ENCODE results near the gene CDC16.
"Not testable (repeated sequence)": the region's sequence is repeated elsewhere in the genome, so short reads cannot be mapped to it uniquely, and the experiment has no call there.

Gene CDC16

DNA sequence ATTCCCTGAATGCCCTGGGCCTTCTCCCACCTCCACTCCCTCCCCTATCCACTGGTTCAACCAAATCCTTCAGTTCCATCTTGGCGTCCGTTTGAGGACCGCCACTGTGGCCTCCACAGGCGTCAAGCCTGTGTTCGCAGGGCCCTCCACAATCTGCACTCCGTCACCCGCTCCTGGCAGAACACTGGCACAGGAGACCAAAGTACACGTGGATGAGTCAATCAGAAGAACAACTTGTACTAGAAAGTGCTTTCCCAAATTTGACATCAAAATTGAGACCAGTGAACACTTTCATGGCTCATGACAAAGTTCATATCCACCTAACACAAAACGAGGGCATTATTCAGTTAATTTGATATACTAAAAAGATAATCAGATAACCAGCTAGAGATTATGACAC lies 6.5 kb upstream of the CDC16 start:
- no peak for DNase-seq

GRCh38 chr13:114229506-114229905 lies 5.2 kb upstream of the CDC16 start:
- no peak for DNase-seq

DNA sequence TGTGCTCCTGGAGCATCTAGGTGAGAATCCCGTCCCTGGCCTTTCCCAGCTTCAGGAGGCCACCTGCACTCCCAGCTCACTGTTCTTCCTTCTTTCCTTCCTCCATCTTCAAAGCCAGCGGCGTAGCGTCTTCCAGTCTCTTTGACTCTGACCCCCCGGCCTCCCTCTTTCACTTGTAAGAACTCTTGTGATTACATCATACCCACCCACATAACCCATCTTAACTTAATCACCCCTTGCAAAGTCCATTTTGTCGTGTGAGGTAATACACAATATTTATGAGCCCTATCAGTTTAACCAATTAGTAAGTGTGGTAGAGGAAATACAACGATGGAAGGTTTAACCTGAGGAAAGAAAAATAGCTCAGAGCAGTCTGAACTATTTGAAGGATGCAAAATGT lies 4.6 kb upstream of the CDC16 start:
- DNase-seq, result no peak

- no peak for DNase-seq
These were observed 4.1 kb upstream of the CDC16 start for GRCh38 chr13:114230575-114230974.

- no peak for DNase-seq
These were observed 2.8 kb upstream of the CDC16 start for GRCh38 chr13:114231886-114232285.

- no peak for DNase-seq
These were observed 442 bp upstream of the CDC16 start for GRCh38 chr13:114234266-114234644.

GRCh38 chr13:114235697-114236096 lies 1.0 kb downstream of the CDC16 start:
- no peak for DNase-seq

GRCh38 chr13:114236227-114236626 lies 1.5 kb downstream of the CDC16 start:
- DNase-seq, result no peak

GRCh38 chr13:114237415-114238112 lies 2.9 kb downstream of the CDC16 start:
- no peak for DNase-seq

GRCh38 chr13:114241918-114242317 lies 7.2 kb downstream of the CDC16 start:
- DNase-seq, result no peak

- no peak for DNase-seq
These were observed 9.3 kb downstream of the CDC16 start for GRCh38 chr13:114243971-114244370.

DNA sequence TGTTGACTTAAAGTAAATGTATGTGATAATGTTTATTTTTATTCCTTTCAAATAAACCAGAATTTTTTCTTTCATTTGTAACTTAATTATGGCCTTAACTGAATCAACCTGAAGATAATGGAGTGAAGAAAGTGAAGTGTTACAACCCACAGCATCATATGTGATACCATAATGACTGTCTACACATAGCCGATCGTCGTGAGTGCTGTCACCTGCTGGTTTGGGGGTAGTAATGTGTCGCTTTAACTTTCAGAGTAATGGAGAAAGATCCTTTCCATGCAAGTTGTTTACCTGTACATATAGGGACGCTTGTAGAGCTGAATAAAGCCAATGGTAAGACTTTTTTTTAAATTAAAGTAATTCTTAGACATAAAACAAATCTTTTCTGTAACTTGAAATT lies 9.9 kb downstream of the CDC16 start:
- no peak for DNase-seq

GRCh38 chr13:114248011-114248410 lies 13.3 kb downstream of the CDC16 start:
- DNase-seq, result no peak

DNA sequence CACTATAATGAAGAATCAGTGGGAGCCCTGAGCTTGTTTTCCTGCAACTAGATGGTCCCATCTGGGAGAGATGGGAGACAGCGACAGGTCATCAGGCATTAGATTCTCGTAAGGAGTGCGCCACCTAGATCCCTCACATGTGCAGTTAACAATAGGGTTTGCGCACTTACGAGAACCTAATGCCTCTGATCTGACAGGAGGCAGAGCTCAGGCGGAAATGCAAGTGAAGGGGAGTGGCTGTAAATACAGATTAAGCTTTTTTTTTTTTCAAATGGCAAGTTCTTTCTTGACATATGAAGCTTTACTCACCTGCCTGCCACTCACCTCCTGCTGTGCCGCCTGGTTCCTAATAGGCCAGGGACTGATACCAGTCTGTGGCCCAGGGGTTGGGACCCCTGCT lies 14.4 kb downstream of the CDC16 start:
- no peak for DNase-seq

GRCh38 chr13:114251639-114252440 lies 17.1 kb downstream of the CDC16 start:
- not testable (repeated sequence) for DNase-seq

- no peak for DNase-seq
These were observed 21.9 kb downstream of the CDC16 start for GRCh38 chr13:114256547-114256946.

DNA sequence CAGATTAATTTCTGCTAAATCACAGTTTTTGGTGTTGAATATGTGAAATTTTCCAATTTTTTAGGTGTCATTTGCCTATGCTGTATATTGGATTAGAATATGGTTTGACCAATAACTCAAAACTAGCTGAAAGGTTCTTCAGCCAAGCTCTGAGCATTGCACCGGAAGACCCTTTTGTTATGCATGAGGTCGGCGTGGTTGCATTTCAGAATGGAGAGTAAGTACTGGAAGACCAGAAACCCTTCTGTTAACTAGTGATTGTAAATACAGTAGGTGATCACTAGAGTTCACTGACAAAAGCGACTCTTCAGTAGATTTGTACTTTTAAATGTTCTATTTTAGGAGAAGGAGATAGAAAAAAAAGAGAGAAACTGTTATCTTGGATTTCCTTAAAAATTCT lies 22.3 kb downstream of the CDC16 start:
- no peak for DNase-seq

DNA sequence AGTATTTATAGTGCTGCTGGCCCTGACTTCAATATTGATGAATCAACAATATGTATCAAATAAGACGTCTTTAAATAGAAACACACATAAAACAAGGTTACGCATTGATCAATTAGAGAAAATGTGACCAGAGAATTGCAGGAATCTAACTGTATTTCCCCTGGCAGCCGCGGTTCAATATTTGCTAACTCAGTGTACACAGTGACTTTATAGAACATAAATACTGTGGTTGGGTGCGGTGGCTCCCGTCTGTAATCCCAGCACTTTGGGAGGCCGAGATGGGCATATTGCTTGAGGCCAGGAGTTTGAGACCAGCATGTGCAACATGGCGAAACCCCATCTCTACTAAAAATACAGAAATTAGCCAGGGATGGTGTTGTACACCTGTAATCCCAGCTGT lies 23.9 kb downstream of the CDC16 start:
- no peak for DNase-seq

GRCh38 chr13:114259374-114259773 lies 24.7 kb downstream of the CDC16 start:
- DNase-seq, result no peak

DNA sequence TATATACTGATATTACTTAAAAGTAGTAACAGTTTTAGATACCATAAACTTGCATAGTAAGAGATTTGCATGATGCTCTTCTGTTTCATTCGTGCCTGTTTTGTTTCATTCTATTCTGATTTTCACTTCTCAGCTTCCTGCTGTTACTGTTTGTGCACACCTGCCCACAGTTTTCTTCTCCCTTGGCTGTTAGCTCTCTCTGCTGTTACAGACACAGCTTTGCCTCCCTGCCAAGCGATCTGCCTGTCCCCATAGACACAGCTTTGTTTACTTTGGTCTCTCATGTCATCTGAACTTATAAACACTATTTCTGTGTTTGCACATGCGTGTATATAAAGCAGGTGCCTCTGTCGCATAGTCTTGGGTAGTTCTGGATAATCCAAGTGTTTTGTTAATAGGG lies 25.3 kb downstream of the CDC16 start:
- no peak for DNase-seq

DNA sequence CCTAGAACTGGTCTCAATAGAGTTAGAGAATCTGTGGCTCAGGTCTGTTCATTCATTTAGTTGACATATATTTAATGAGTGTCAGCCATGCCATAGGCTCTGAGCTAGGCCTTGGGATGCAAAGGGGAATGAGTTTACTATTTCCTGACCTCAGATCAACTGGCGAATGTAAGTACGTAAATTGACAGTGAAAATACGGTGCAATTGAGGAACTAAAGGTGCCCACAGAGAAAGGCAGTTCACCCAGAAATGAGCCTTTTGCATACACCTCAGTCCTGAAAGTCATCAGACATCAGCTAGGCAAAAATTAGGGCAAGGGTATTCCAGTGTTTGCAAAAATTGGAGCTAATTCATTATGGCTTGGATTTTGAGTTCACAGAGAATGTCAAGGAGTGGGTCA lies 26.1 kb downstream of the CDC16 start:
- no peak for DNase-seq

DNA sequence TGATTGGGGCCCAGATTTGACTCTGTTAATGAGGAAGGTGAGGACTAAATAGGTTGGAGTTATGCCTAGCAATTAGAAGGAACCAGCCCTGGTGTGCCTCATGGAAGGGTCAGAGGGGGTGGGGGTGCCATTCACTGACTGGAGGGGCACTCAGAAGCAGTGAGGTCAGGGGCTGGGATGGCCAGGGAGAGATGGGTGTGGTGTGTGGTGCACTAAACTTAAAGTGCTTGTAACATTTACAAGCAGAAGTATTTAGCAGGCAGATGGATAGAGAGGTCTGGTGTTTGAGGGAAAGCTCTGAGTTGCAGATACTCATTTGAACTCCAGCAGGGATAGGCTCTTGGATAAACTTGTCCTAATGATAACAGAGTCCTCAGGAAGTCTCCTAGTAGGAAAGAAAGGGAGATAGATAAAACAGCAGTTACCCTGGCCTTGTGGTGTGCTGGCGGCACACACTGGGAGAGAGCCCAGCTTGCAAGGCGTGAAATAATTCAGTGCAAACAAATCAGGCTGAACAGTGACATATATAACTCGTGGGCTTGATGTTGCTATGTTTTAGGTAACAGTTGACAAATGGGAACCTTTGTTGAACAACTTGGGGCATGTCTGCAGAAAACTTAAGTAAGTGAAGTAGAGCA lies 26.8 kb downstream of the CDC16 start:
- DNase-seq, result no peak

DNA sequence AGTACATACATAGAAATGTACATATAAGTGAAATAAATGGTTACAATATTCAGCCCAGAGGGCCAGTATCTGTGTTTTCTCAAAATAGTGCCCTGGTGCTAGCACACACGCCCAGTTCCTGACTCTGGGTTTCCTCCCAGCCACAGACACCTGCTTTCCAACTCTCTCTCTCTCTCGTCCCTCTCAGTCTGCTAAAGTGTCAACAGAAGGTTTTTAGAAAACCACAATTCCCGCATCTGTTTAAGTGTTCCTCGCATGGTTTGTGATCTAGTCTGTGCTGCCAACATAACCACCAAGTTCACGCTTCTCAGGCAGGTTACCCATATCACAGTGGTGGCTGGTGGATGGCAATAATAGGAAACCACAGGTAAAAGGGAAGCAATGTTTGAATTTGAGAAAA lies 28.9 kb downstream of the CDC16 start:
- DNase-seq, result no peak

DNA sequence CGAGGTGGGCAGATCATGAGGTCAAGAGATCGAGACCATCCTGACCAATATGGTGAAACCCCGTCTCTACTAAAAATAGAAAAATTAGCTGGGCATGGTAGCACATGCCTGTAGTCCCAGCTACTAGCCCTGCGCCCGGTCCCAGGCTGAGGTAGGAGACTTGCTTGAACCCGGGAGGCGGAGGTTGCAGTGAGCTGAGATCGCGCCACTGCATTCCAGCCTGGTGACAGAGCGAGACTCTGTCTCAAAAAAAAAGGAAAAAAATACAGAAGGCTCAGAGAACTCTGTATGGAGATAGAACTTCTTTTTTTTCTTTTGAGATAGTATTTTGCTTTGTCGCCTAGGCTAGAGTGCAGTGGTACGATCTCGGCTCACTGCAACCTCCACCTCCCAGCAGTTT lies 29.6 kb downstream of the CDC16 start:
- DNase-seq, result not testable (repeated sequence)
